ENCODE results near the gene TOM1L2.

GRCh38 chr17:18020971-18021370 is 48.8 kb upstream of the TOM1L2 start:
- TF ChIP-seq, protein P1, sequence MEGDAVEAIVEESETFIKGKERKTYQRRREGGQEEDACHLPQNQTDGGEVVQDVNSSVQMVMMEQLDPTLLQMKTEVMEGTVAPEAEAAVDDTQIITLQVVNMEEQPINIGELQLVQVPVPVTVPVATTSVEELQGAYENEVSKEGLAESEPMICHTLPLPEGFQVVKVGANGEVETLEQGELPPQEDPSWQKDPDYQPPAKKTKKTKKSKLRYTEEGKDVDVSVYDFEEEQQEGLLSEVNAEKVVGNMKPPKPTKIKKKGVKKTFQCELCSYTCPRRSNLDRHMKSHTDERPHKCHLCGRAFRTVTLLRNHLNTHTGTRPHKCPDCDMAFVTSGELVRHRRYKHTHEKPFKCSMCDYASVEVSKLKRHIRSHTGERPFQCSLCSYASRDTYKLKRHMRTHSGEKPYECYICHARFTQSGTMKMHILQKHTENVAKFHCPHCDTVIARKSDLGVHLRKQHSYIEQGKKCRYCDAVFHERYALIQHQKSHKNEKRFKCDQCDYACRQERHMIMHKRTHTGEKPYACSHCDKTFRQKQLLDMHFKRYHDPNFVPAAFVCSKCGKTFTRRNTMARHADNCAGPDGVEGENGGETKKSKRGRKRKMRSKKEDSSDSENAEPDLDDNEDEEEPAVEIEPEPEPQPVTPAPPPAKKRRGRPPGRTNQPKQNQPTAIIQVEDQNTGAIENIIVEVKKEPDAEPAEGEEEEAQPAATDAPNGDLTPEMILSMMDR (conservative IDR thresholded peaks at IDR 0.05 in 1 of 2, IDR thresholded peaks at IDR 0.05 in 1 of 2; ENCODE audit: low read depth in 1 of 2, low read length in 2 of 2) = no peak
- no peak for TF ChIP-seq EZH2 (IDR thresholded peaks at IDR 0.05; ENCODE audit: low read length, missing control alignments)

Measured in fibroblast of lung (primary cell).